H9 (cell line): ENCODE data around the gene THRAP3. TPM values are rescaled to one million over a fixed set of nuclear protein-coding genes. Genes with fewer than 3 reads are reported as not detected.

Experiments
- DNase-seq: peaks from one replicate; pipeline ENCODE4 v3.0.0-alpha.2; 2017
- H2AFZ ChIP-seq: one replicate; pipeline ENCODE4 v1.6.1; 2013; ENCODE audit warnings: mild to moderate bottlenecking, low read length, control low read depth, moderate library complexity
- H2AK5ac ChIP-seq: 2 replicates; pipeline ENCODE4 v1.6.1; 2013; ENCODE audit warnings: low read length, control low read depth, mixed read lengths; ENCODE audit not compliant: insufficient read length
- H2BK120ac ChIP-seq: one replicate; pipeline ENCODE4 v1.6.1; 2013; ENCODE audit warnings: low read depth, mild to moderate bottlenecking, low read length, control low read depth, inconsistent platforms; ENCODE audit not compliant: poor library complexity, severe bottlenecking
- H2BK12ac ChIP-seq: 2 replicates; pipeline ENCODE4 v1.6.1; 2013; ENCODE audit warnings: low read length, control low read depth, mixed read lengths, low read depth; ENCODE audit not compliant: insufficient read length
- H2BK15ac ChIP-seq: 2 replicates; pipeline ENCODE4 v1.6.1; 2013; ENCODE audit warnings: low read depth, low read length, control low read depth
- H2BK20ac ChIP-seq: one replicate; pipeline ENCODE4 v1.6.1; 2013; ENCODE audit warnings: low read depth, mild to moderate bottlenecking, low read length, control low read depth, inconsistent platforms; ENCODE audit not compliant: poor library complexity, severe bottlenecking
- H2BK5ac ChIP-seq: 2 replicates; pipeline ENCODE4 v1.6.1; 2013; ENCODE audit warnings: low read length, control low read depth, mixed read lengths; ENCODE audit not compliant: insufficient read length
- H3K14ac ChIP-seq: 2 replicates; pipeline ENCODE4 v1.6.1; 2013; ENCODE audit warnings: low read length, control low read depth; ENCODE audit not compliant: insufficient read depth
- H3K18ac ChIP-seq: 2 replicates; pipeline ENCODE4 v1.6.1; 2013; ENCODE audit warnings: low read depth, mild to moderate bottlenecking, mixed read lengths, low read length, control low read depth; ENCODE audit not compliant: insufficient read length
- H3K23ac ChIP-seq: 2 replicates; pipeline ENCODE4 v1.6.1; 2013; ENCODE audit warnings: low read length, control low read depth, mixed read lengths, low read depth; ENCODE audit not compliant: insufficient read length
- H3K23me2 ChIP-seq: 2 replicates; pipeline ENCODE4 v1.6.1; 2013; ENCODE audit warnings: low read depth, mild to moderate bottlenecking, mixed read lengths, low read length, control low read depth; ENCODE audit not compliant: insufficient read length, poor library complexity, severe bottlenecking
- H3K27ac ChIP-seq: 2 replicates; pipeline ENCODE4 v1.5.1; 2013; ENCODE audit warnings: low read length, control low read depth, mixed read lengths, low read depth; ENCODE audit not compliant: insufficient read length
- H3K27me3 ChIP-seq: 2 replicates; pipeline ENCODE4 v1.6.1; 2013; ENCODE audit warnings: low read length, control low read depth, inconsistent platforms; ENCODE audit not compliant: insufficient read depth
- H3K4ac ChIP-seq: 2 replicates; pipeline ENCODE4 v1.6.1; 2013; ENCODE audit warnings: low read depth, mild to moderate bottlenecking, control low read depth, inconsistent platforms, low read length, moderate library complexity
- H3K4me1 ChIP-seq: 2 replicates; pipeline ENCODE4 v1.6.1; 2013; ENCODE audit warnings: low read length, control low read depth, inconsistent platforms; ENCODE audit not compliant: insufficient read depth
- H3K4me2 ChIP-seq: 2 replicates; pipeline ENCODE4 v1.6.1; 2013; ENCODE audit warnings: low read length, control low read depth, mixed read lengths; ENCODE audit not compliant: insufficient read length, insufficient read depth
- H3K56ac ChIP-seq: 2 replicates; pipeline ENCODE4 v1.6.1; 2013; ENCODE audit warnings: low read depth, mild to moderate bottlenecking, mixed read lengths, low read length, control low read depth; ENCODE audit not compliant: insufficient read length
- H3K79me1 ChIP-seq: 2 replicates; pipeline ENCODE4 v1.6.1; 2013; ENCODE audit warnings: low read depth, mild to moderate bottlenecking, moderate library complexity, low read length, control low read depth, inconsistent platforms; ENCODE audit not compliant: insufficient read depth, poor library complexity, severe bottlenecking
- H3K79me2 ChIP-seq: 2 replicates; pipeline ENCODE4 v1.6.1; 2013; ENCODE audit warnings: low read length, control low read depth, inconsistent platforms; ENCODE audit not compliant: insufficient read depth
- H3K9ac ChIP-seq: 2 replicates; pipeline ENCODE4 v1.6.1; 2013; ENCODE audit warnings: low read length, control low read depth, mixed read lengths; ENCODE audit not compliant: insufficient read length; ENCODE audit errors: extremely low read depth
- H3K9me3 ChIP-seq: one replicate; pipeline ENCODE4 v1.6.1; 2013; ENCODE audit warnings: low read depth, low read length, inconsistent platforms; ENCODE audit not compliant: control insufficient read depth
- H3T11ph ChIP-seq: one replicate; pipeline ENCODE4 v1.6.1; 2013; ENCODE audit warnings: mild to moderate bottlenecking, low read length, control low read depth, inconsistent platforms
- H4K20me1 ChIP-seq: one replicate; pipeline ENCODE4 v1.6.1; 2013; ENCODE audit not compliant: control insufficient read depth, insufficient read length, insufficient read depth
- H4K5ac ChIP-seq: 2 replicates; pipeline ENCODE4 v1.6.1; 2013; ENCODE audit warnings: low read depth, mild to moderate bottlenecking, mixed read lengths, low read length, control low read depth; ENCODE audit not compliant: insufficient read length
- H4K8ac ChIP-seq: replicated peaks from 2 replicates; pipeline ENCODE4 v1.6.1; 2013; ENCODE audit warnings: low read length, control low read depth, mixed read lengths, low read depth; ENCODE audit not compliant: insufficient read length
- H4K91ac ChIP-seq: 2 replicates; pipeline ENCODE4 v1.6.1; 2013; ENCODE audit warnings: low read depth, mild to moderate bottlenecking, moderate library complexity, mixed read lengths, low read length, control low read depth; ENCODE audit not compliant: insufficient read length
- H3K27ac Mint-ChIP-seq, 3 experiments: 2 replicates in 2 of 3; 3 replicates in 1 of 3; pipeline ENCODE4 v1.8.0; 2020 to 2021; ENCODE audit warnings: mixed read lengths in 3 of 3, mild to moderate bottlenecking in 1 of 3, moderate library complexity in 1 of 3
- H3K27me3 Mint-ChIP-seq: 2 replicates; pipeline ENCODE4 v1.8.0; 2021; ENCODE audit warnings: low read depth, mild to moderate bottlenecking, moderate library complexity, mixed read lengths
- H3K36me3 Mint-ChIP-seq, 3 experiments: 2 replicates in 2 of 3; 3 replicates in 1 of 3; pipeline ENCODE4 v1.8.0; 2020 to 2021; ENCODE audit warnings: low read depth in 3 of 3, mixed read lengths in 3 of 3; ENCODE audit not compliant: insufficient read depth in 1 of 3
- H3K4me1 Mint-ChIP-seq, 2 experiments: 2 replicates each; pipeline ENCODE4 v1.8.0; 2020; ENCODE audit warnings: mixed read lengths in 2 of 2
- H3K4me3 Mint-ChIP-seq, 2 experiments: 2 replicates in 1 of 2; 3 replicates in 1 of 2; pipeline ENCODE4 v1.8.0; 2020 to 2021; ENCODE audit warnings: mild to moderate bottlenecking in 2 of 2, mixed read lengths in 2 of 2, moderate library complexity in 1 of 2
- H3K9me3 Mint-ChIP-seq, 2 experiments: 2 replicates in 1 of 2; 3 replicates in 1 of 2; pipeline ENCODE4 v1.8.0; 2020; ENCODE audit warnings: mild to moderate bottlenecking in 2 of 2, mixed read lengths in 2 of 2, moderate library complexity in 1 of 2
- WGBS: extraction: QIAGEN DNeasy Blood & Tissue Kit; methylation state at CpG from one replicate; pipeline ENCODE4 v1.1.7; 2013; ENCODE audit warnings: missing lambda C conversion rate, low lambda C conversion rate, mixed read lengths; ENCODE audit not compliant: insufficient read length; ENCODE audit errors: extremely low coverage; 5-methylcytosine and 5-hydroxymethylcytosine counted together
- total RNA-seq: library from RNA; stranded (reverse); gene quantifications from 2 replicates; pipeline ENCODE4 v1.2.1, GENCODE V29; 2021
- TF ChIP-seq, protein P1 (sequence below): fragments of 200-600 bp; sonication (generic); conservative IDR thresholded peaks from 3 replicates; pipeline ENCODE4 v1.8.0; 2021; ENCODE audit warnings: antibody characterized with exemption, mild to moderate bottlenecking

Gene THRAP3
- total RNA-seq, 1 experiment from 2014 or later, result 186 TPM

DNA sequence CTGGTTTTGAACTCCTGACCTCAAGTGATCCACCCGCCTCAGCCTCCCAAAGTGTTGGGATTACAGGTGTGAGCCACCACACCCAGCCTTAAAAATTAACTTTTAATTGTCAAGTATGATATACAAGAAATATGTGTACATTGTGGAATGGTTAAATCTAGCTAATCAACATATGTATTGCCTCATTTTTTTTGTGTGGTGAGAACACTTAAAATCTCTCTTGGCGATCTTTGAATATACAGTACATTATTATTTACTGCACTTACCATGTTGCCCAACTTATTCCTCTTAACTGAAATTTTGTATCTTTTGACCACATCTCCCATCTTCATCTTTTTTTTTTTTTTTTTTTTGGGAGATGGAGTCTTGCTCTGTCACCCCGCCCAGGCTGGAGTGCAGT is 23.3 kb downstream of the THRAP3 start:
- WGBS, result no CpG with 5 or more reads among the region's 3 CpGs
- peaks cover 8 to 28% (median 25%) of the 10 kb centered on the region in 3 experiments; a peak in 6 of 7 replicates for H3K36me3 Mint-ChIP-seq
- H3K9me3 ChIP-seq, result no peaks in the 10 kb centered on the region

More for the DNA sequence above, 23.3 kb downstream of the THRAP3 start:
- no peak overlapping the region for H3K27ac ChIP-seq
- H3K4me2 ChIP-seq, result no peak overlapping the region
- no peak overlapping the region for H2BK120ac ChIP-seq
- peaks cover 13 to 17% of the 10 kb centered on the region in 2 experiments for H3K4me1 Mint-ChIP-seq
- no peaks in the 10 kb centered on the region for H4K20me1 ChIP-seq
- no peaks in the 10 kb centered on the region for H3K23me2 ChIP-seq
- H3K4me1 ChIP-seq, result no peaks in the 10 kb centered on the region
- H3K27me3 ChIP-seq, result no peaks in the 10 kb centered on the region
- no peak overlapping the region for H4K8ac ChIP-seq
- H3K18ac ChIP-seq, result no peak overlapping the region
- no peak overlapping the region for H4K5ac ChIP-seq
- H2AK5ac ChIP-seq, result no peak overlapping the region
- H3K23ac ChIP-seq, result no peak overlapping the region
- no peak overlapping the region for H2BK12ac ChIP-seq
- H3K9me3 Mint-ChIP-seq, result no peaks in the 10 kb centered on the region; a peak in 1 of 5 replicates
- H2BK15ac ChIP-seq, result no peak overlapping the region
- H3K27ac Mint-ChIP-seq, result no peak overlapping the region; a peak in 1 of 7 replicates
- H3K14ac ChIP-seq, result no peak overlapping the region
- peaks cover 11% of the 10 kb centered on the region for H3K79me1 ChIP-seq
- H3K4me3 Mint-ChIP-seq, result no peak overlapping the region
- TF ChIP-seq, protein P1, sequence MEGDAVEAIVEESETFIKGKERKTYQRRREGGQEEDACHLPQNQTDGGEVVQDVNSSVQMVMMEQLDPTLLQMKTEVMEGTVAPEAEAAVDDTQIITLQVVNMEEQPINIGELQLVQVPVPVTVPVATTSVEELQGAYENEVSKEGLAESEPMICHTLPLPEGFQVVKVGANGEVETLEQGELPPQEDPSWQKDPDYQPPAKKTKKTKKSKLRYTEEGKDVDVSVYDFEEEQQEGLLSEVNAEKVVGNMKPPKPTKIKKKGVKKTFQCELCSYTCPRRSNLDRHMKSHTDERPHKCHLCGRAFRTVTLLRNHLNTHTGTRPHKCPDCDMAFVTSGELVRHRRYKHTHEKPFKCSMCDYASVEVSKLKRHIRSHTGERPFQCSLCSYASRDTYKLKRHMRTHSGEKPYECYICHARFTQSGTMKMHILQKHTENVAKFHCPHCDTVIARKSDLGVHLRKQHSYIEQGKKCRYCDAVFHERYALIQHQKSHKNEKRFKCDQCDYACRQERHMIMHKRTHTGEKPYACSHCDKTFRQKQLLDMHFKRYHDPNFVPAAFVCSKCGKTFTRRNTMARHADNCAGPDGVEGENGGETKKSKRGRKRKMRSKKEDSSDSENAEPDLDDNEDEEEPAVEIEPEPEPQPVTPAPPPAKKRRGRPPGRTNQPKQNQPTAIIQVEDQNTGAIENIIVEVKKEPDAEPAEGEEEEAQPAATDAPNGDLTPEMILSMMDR, result no peak
- no peak overlapping the region for H2AFZ ChIP-seq
- DNase-seq, result no peak
- H2BK20ac ChIP-seq, result no peak overlapping the region
- no peak overlapping the region for H4K91ac ChIP-seq
- peaks cover 47% of the 10 kb centered on the region for H3K79me2 ChIP-seq
- no peak overlapping the region for H3T11ph ChIP-seq
- H3K56ac ChIP-seq, result no peak overlapping the region
- no peak overlapping the region for H2BK5ac ChIP-seq
- H3K9ac ChIP-seq, result no peak overlapping the region
- H3K4ac ChIP-seq, result no peak overlapping the region
- H3K27me3 Mint-ChIP-seq, result no peaks in the 10 kb centered on the region
